ENCODE results near the gene PCSK9.

Gene PCSK9

GRCh38 chr1:55044617-55045397 lies 5.5 kb downstream of the PCSK9 start:
- DNase-seq = no peak

GRCh38 chr1:55045430-55045829 lies 6.1 kb downstream of the PCSK9 start:
- no peak for DNase-seq

- no peak for DNase-seq
These were observed 7.5 kb downstream of the PCSK9 start for GRCh38 chr1:55046871-55047270.

- no peak for DNase-seq
These were observed 8.3 kb downstream of the PCSK9 start for GRCh38 chr1:55047611-55048010.

- DNase-seq = no peak
These were observed 9.3 kb downstream of the PCSK9 start for GRCh38 chr1:55048453-55049270.

DNA sequence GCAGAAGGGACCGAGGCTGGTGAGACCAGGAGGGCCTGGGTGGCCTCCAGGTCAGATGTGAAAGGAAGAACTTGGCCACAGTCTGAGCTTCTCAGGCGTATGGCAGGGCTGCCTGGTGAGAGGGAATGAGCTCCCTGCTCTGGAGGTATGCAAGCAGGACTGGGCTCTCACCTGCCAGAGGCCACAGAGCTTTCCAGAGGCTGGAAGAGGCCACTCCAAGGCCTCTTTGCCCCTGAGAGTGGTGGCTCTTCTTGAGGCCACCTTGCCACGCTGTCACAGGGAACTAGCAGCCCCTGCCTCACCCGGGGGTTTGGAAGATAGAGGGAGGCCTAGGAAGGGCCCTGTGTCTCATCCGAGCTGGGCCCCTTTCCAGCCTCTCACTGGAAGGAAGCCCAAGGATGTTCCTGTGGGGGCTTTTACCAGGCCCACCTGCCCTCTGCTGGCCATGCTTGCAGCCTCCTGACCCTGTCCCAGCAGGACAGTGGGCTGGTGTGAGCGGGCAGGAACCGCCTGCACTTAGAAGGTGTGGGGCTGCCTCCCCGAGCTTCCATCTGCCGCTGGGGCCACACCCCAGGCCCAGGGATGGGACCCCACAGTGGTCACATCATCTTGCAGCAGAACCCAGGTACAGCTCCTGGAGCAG lies 10.0 kb downstream of the PCSK9 start:
- no peak for DNase-seq

- peak; percentile 23 for DNase-seq
These were observed 10.5 kb downstream of the PCSK9 start for GRCh38 chr1:55049914-55050278.

DNA sequence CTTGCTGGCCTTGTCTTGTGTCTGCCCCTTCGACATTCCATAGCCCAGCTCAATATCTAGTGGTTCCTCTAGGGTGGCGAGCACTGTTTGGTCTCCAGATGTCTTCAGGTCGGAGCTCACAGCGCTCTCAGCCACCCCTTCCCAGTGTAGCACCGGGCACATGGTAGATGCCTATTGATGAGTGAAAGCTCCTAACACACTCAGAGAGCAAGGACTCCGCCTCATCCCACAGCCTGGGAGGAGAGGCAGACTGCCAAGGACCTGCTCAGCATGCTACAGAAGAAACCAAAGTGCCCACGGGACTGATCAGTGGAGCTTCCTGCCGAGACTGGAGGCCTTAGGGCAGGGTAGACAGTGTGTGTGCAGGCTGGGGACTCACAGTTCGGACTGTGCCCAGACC lies 10.9 kb downstream of the PCSK9 start:
- peak; percentile 66 for DNase-seq

DNA sequence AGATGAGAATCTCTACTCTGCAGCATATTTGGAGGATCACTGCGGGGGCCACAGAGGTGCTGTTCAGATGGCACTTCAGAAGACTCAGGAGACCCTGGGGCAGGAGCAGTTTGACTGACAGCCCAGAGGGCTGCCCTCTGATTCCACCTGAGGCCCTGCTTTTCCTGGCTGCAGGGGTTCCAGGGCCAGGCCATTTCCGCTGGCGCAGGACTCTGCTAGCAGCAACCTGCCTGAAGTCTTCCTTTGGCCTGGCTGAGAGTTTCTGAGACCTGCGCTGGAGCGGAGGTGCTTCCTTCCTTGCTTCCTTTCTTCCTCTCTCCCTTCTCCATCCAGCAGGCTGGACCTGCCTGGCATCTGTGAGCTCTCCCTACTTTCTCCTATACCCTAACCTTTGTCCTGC lies 11.8 kb downstream of the PCSK9 start:
- DNase-seq = no peak

DNA sequence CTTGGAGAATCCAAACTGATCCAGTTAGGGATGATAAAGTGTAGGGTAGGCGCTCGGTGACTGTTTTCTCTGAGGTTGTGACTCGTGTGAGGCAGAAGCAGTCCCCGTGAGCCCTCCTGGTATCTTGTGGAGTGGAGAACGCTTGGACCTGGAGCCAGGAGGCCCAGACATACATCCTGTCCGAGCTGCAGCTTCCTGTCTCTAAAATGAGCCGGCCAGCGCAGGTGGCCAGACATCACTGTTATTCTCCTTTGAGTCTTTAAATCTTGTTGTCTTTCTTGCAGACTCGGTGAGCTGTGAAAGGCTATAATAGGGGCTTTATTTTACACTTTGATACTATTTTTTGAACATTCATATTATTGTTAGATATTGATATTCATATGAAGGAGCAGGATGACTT lies 12.3 kb downstream of the PCSK9 start:
- no peak for DNase-seq

DNA sequence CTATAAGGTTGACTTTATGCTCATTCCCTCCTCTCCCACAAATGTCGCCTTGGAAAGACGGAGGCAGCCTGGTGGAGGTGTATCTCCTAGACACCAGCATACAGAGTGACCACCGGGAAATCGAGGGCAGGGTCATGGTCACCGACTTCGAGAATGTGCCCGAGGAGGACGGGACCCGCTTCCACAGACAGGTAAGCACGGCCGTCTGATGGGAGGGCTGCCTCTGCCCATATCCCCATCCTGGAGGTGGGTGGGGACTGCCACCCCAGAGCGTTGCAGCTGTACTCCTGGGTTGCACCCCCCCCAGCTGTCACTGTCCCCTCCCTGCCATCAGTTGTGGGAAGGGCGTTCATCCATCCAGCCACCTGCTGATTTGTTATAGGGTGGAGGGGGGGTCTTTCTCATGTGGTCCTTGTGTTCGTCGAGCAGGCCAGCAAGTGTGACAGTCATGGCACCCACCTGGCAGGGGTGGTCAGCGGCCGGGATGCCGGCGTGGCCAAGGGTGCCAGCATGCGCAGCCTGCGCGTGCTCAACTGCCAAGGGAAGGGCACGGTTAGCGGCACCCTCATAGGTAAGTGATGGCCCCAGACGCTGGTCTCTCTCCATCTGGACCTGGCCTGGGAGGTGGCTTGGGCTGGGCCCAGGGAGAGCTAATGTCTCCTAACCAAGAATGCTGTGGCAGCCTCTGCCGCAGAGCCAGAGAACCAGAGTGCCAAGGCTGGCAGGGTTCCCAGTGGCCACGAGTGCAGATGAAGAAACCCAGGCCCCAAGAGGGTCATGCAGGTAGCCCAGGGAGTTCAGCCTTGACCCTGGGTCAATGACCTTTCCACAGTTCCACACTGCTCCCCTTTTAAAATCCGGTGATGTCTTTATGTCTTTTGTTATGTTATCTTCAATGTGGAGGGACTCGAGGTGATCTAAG lies 13.1 kb downstream of the PCSK9 start:
- no peak for DNase-seq

- DNase-seq = no peak
These were observed 14.1 kb downstream of the PCSK9 start for GRCh38 chr1:55053265-55053954.

DNA sequence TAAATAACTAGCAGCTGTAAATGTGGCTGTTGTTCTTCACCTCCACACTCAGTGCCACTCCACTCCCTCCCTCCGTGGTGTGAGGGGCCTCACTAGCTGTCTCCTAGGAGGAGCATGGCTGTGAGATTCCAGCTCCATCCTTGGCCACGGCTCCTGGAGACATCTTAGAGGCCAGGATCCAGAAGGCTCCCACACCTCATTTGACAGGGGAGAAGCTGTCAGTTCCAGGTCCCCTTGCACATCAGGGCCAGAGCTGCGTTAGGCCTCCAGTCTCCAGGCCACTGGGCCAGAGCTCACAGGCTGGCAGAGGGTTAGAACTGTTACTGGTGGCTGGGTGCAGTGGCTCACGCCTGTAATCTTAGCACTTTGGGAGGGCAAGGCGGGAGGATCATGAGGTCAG lies 15.0 kb downstream of the PCSK9 start:
- DNase-seq = no peak

DNA sequence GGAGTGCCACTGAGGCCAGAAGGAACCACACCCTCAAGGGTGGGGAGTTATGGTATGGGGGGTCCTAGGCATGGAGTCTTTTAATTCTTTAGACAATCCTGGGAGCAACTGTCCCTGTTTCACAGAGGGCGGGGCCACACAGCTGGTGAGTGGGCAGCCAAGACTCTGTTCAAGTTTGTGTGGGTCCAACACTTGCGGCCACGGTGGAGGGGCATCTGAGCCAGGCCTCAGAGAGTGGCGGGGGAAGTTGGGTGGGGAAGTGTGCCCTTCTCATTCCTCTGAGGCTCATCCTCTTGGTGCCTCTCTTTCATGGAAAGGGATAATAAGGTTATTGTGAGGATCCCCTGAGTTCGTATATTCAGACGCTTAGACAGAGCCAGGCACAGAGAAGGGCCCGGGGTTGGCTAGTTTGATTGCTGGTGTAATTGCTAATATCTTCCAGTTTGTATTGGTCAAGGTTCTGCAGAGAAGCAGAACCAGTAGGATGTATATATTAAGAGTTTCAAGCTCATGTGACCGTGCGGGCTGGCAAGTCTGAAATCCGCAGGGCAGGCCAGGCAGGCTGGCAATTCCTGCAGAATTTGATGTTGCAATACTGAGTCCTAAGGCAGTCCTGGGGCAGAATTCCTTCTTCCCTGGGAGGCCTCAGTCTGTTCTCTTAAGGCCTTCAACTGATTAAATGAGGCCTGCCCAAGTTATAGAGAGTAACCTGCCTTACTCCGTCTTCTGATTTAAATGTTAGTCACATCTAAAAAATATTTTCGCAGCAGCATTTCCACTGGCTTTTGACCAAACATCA lies 15.9 kb downstream of the PCSK9 start:
- DNase-seq = no peak

DNA sequence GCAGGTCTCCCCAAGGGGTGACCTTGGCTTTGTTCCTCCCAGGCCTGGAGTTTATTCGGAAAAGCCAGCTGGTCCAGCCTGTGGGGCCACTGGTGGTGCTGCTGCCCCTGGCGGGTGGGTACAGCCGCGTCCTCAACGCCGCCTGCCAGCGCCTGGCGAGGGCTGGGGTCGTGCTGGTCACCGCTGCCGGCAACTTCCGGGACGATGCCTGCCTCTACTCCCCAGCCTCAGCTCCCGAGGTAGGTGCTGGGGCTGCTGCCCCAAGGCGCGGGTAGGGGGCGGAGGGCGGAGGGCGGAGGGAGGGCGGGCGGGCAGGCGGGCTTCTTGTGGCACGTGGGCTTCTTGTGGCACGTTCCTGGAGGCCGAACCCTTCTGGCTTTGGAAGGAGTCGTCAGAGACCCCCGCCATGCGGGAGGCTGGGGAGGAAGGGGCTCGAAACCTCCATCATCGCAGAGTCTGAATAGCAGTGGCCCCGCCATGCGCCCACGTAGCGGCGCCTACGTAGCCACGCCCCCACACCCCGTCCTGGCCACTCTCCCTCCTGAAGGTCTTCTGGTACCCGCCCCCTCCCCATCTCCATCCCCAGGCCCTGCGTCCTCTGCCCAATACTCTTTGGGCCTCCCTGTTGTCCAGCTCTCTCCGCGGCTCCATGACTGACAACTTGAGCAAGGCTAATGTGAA lies 16.7 kb downstream of the PCSK9 start:
- DNase-seq = no peak

DNA sequence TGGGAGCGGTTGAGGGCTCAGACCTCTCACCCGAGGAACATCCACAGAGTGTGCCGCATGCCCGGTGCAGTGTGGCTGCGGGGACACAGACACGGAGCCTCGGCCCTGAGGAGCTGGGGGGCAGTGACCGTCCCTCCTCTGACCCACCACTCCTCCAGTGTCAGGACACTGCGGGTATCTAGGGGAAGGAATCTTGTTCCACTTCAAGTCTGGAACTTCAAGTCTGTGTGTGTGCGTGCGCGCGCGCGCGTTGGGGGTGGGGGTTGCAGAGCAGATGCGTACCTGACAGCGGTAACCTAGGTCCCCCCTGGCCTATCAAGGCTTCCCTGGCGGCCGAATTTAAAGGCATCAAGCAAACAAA lies 17.3 kb downstream of the PCSK9 start:
- DNase-seq = no peak

DNA sequence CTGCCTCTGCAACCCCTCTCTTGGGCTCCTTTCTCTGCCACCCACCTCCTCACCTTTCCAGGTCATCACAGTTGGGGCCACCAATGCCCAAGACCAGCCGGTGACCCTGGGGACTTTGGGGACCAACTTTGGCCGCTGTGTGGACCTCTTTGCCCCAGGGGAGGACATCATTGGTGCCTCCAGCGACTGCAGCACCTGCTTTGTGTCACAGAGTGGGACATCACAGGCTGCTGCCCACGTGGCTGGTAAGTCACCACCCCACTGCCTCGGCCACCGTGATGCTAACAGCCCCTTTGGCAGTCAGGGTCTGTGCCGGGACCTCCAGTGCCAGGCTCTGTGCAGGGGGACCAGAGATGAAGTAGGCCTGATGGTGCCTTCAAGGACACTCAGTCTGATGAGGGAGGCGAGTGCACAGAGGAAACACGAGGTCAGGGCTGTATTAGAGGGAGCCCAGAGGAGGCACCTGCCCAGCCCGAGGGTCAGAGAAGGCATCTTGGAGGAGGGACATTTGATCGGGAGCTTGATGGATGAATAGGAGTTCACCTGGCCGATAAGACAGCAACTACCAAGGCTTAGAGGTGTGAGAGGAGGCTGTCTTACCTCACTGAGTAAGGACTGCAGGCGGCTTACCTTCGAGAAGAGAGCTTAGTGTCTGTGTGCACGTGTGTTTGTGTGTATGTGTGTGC lies 18.1 kb downstream of the PCSK9 start:
- DNase-seq = no peak

DNA sequence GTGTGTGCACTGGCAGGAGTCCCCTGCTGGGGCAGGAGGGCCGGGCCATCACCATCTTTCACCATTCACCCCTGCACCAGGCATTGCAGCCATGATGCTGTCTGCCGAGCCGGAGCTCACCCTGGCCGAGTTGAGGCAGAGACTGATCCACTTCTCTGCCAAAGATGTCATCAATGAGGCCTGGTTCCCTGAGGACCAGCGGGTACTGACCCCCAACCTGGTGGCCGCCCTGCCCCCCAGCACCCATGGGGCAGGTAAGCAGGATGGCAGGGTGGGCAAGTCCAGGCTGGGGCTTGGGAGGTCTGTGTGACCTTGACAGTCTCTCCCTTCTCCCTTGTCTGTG lies 18.6 kb downstream of the PCSK9 start:
- DNase-seq = no peak

DNA sequence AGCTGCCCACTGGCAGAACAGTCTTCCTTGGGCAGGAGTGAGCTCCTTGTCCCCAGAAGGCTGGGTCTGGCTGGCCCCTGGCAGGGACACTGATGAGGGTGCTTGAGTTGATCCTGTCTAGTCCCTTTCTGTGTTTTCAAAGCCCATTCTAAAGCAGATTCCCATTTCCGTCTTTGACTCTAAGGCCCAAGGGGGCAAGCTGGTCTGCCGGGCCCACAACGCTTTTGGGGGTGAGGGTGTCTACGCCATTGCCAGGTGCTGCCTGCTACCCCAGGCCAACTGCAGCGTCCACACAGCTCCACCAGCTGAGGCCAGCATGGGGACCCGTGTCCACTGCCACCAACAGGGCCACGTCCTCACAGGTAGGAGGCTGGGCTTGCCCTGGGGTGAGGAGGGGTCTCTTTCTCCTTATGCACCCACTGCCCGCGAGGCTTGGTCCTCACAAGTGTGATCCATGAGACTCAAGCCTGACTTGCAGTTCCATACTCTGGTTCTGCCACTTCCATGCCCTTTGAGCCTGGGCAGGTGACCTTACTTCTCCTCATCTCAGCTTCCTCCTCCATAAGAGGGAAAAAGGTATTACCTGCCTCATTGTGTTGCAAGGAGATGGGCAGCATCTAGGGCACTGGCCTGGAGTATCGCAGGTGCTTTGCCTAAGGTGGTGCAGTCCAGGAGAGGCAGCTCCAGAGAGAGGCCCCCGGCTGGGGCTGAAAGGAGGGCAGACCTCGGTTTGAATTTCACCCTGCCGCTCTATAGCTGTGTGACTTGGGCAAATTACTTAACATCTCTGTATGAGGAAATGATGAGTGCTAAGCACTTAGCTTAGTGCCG lies 20.2 kb downstream of the PCSK9 start:
- no peak for DNase-seq
